Activated naive CD8-positive, alpha-beta T cell (primary cell): Measurements from ENCODE around the gene SARDH.
A peak's percentile ranks its signal among the peaks of the same experiment; 100 is the strongest.

Experiments used
- H3K27ac Mint-ChIP-seq: one replicate; pipeline ENCODE4 v1.8.0; 2021; ENCODE audit warnings: mixed read lengths
- H3K27me3 Mint-ChIP-seq: one replicate; pipeline ENCODE4 v1.8.0; 2021; ENCODE audit warnings: mixed read lengths
- H3K36me3 Mint-ChIP-seq: one replicate; pipeline ENCODE4 v1.8.0; 2021; ENCODE audit warnings: mixed read lengths
- H3K4me1 Mint-ChIP-seq: one replicate; pipeline ENCODE4 v1.8.0; 2021; ENCODE audit warnings: low read depth, mixed read lengths
- H3K4me3 Mint-ChIP-seq: one replicate; pipeline ENCODE4 v1.8.0; 2021; ENCODE audit warnings: mild to moderate bottlenecking, mixed read lengths
- H3K9me3 Mint-ChIP-seq: one replicate; pipeline ENCODE4 v1.8.0; 2021; ENCODE audit warnings: low read depth, mixed read lengths

The SARDH gene

DNA sequence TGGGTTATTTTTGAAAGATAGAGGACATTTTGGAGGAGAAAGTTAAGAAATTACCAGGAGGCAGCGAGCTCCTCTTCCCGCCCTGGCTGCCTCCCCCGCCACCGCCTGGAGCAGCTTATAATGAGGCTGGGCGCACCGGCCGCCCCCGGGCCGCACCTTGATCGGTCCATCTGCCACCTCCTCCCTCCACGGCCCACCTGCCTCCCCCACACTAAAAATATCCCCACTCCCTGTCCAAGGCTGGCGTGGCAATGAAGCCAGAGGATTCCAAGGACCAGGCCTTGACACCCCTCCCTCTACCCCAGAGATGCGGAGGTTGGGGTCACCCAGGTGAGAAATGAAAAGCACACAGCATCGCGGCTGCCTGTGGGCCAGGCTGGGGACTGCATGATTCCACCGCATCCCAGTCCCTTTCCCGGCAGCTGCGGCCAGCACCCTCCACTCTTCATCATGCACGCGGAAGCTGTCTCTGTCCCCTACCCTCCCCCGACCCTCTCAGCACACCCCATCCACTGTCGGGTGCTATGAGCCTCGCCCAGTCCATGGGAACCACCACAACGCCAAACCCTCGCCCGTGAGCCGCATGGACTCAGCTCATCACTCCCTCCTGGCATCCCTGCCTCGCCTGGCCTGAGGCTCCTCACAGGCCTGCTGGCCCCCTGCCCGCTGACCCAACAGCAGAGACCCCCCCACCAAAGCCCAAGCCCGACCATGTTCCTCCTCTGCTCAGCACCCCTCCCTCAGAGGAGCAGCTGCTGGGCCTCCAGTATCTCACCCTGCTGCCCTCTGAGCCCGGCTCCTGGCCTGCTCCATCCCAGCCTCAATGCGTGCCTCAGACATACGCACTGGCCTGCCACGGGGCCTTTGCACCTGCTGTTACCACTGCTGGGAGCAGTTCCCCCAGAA is 50.0 kb downstream of the SARDH start:
- H3K27me3 Mint-ChIP-seq: no peaks in the 10 kb centered on the region
- H3K4me3 Mint-ChIP-seq: no peak overlapping the region
- no peak overlapping the region for H3K27ac Mint-ChIP-seq
- no peaks in the 10 kb centered on the region for H3K9me3 Mint-ChIP-seq
- H3K36me3 Mint-ChIP-seq: no peaks in the 10 kb centered on the region
- peaks cover 18% of the 10 kb centered on the region for H3K4me1 Mint-ChIP-seq

DNA sequence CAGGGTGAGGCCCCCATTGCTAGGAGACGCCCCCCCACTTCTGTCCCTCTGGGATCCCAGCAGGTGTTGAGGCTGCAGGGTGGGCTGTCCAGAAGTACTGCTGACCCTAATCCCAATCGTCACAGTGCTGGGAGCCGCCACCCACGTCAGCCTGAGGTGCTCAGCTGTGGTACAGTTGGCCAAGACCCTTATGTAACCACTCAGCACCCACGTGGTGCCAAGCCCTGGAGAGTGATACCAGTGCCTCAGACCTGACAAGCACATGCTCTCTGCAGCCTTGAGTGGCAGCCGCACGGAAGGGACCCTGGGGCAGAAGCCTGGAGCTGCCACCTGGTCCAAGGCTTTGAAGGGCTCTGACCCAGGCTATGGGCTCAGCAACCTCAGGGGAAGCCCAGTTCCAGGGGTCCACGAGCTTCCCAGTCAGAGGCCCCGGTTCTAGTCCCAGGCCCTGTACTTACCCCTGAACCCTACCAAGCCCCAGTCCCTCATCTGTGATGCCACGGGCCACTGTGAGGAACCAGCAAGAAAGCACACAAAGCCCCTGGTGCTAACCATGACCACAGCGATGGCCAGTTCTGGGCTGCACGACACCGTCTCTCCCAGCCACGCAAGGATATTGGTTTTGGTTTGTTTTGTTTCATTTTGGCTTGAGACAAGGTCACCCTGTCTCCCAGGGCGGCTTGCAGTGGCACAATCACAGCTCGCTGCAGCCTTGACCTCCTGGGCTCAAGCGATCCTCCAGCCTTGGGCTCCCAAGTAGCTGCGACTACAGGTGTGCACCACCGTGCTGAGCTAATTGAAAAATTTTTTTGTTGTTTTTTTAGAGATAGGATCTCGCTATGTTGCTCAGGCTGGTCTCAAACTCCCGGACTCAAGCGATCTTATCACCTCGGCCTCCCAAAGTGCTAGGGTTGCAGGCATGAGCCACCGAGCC is 51.2 kb downstream of the SARDH start:
- Mint-ChIP-seq H3K4me3 (no peak overlapping the region), H3K4me1 (peaks cover 24% of the 10 kb centered on the region), H3K36me3 (no peaks in the 10 kb centered on the region), H3K27me3 (no peaks in the 10 kb centered on the region), H3K9me3 (no peaks in the 10 kb centered on the region), H3K27ac (no peak overlapping the region)

DNA sequence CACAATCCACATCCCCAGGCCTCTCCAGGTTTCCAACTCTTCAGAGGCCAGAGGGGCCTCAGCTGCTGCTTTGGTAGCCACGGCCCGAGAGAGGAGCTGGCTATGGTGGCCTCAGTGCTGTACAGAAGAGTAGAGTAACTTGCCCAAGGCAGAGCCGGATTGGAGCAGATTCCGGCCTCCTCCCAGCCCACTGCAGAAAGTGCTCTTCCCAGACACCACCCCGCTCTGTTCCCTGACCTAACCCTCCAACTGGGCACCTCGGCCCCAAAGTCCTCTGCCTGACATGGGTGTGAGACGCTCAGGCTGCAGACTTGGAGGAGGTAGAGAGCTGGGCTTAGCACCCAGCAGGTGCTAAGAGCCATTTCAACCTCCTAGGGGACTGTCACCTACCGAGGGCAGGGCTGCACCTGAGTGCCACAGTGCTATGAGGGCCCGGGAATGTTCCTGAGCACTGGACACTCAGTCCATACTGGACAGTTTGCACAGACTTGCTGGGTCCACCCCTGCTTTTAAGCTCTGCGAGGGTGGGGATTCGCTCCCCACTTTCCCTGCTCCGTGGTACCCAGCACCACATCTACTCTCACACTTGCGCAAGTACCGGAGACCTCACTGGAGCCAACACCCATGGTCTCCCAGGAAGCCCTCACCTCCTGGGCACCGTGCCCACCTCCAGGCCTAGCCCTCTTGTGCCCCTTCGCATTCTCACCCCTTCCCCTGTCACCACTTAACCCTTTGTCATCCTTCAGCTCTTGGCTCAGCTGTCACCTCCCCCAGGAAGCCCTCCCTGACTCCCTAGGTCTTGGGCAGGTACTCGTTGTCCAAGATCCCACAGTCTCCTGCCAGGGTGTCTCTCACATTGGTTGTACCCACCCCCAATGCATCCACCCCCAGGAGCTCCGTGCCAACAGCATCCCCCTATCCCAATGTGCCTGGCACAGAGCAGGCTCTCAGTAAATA is 52.2 kb downstream of the SARDH start:
- Mint-ChIP-seq H3K27me3 (no peaks in the 10 kb centered on the region), H3K27ac (peak overlapping the region; percentile 54), H3K4me1 (peaks cover 22% of the 10 kb centered on the region), H3K9me3 (no peaks in the 10 kb centered on the region), H3K36me3 (no peaks in the 10 kb centered on the region), H3K4me3 (no peak overlapping the region)

DNA sequence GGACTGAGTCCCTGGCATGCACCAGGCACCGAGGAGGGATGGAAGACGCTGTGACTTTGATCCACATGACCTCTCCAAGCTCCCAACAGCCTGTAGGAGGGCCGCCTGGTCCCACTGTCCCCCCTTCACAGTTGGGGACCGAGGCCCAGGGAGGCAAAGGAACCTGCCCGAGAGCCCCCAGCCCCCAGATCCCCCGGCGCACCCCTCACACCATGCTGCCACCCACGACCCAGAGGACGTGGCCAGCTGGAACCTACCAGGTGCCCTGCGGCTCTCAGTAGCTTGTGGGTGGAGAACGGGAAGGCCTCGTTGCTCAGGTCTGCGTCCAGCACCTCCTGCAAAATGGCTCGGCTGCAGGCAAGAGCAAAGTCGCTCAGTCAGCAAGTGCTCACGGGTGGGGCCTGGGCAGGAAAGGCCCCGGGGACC is 53.2 kb downstream of the SARDH start:
- Mint-ChIP-seq H3K27me3 (no peaks in the 10 kb centered on the region), H3K4me1 (peaks cover 22% of the 10 kb centered on the region), H3K36me3 (no peaks in the 10 kb centered on the region), H3K9me3 (no peaks in the 10 kb centered on the region), H3K27ac (no peak overlapping the region), H3K4me3 (no peak overlapping the region)

DNA sequence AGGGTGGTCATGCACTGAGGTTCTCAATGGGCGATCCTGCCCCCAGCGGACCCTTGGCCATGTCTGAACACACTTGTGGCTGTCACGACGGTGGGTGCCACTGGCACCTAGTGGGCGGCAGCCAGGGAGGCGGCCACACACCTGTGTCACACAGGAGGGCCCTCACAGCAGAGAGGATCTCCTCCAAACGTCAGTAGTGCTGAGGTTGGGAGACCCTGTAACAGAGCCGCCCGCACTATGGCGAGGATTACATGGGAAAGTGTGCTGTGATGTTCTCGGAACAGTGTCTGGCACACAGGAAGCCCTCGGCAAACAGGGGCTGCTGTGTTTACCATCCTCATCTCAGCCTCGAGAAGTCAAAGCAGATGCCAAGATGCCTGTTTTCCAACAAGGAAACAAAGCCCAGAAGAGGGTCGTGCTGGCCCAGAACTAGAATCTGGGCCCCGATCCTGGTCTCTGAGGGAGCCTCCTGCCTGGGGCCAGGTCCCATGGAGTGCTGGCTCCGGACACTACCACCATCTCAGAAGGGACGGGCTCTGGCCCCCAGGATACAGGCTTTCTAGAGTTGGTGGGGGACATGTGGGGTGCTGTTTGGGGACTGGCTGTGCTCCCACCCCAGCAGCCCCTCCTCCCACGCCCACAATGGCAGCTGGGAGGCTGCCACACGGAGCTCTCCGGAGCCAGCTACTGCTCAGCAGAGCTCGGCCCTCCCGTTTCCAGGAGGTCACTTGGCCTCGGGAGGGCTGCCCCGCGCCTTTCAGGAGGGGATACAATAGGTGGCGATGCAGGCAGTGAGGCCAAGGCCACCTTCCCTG is 53.8 kb downstream of the SARDH start:
- no peaks in the 10 kb centered on the region for H3K27me3 Mint-ChIP-seq
- peaks cover 22% of the 10 kb centered on the region for H3K4me1 Mint-ChIP-seq
- peak overlapping the region; percentile 82 for H3K4me3 Mint-ChIP-seq
- no peaks in the 10 kb centered on the region for H3K9me3 Mint-ChIP-seq
- peak overlapping the region; percentile 96 for H3K27ac Mint-ChIP-seq
- no peaks in the 10 kb centered on the region for H3K36me3 Mint-ChIP-seq

DNA sequence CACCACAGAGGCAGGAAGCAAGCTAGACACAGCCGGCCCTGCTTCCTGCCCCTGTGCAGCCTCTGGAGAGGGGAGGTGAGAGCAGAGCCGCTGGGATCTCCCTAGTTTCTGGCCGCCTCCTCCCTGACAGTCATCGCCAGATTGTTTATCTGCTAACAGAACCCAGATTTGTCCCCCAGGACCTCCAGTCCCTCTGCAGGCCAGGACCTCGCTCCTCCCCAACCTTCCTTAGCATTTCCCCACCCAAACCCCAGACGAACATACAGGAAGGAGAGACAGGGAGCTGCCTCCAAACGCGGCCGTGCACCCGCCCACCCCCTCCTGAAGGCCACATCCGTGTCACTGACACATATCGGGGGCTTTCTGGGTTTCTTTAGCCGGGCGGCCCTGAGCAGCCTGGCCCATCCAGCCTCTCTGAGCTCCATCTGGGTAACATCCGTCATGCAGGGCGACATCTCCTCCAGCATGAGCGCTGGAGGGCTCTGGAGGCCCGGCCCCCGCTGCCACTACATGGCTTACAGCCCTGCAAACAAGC is 54.5 kb downstream of the SARDH start:
- peak overlapping the region; percentile 96 for H3K27ac Mint-ChIP-seq
- no peaks in the 10 kb centered on the region for H3K9me3 Mint-ChIP-seq
- H3K27me3 Mint-ChIP-seq: no peaks in the 10 kb centered on the region
- H3K36me3 Mint-ChIP-seq: no peaks in the 10 kb centered on the region
- peaks cover 23% of the 10 kb centered on the region for H3K4me1 Mint-ChIP-seq
- peak overlapping the region; percentile 82 for H3K4me3 Mint-ChIP-seq

DNA sequence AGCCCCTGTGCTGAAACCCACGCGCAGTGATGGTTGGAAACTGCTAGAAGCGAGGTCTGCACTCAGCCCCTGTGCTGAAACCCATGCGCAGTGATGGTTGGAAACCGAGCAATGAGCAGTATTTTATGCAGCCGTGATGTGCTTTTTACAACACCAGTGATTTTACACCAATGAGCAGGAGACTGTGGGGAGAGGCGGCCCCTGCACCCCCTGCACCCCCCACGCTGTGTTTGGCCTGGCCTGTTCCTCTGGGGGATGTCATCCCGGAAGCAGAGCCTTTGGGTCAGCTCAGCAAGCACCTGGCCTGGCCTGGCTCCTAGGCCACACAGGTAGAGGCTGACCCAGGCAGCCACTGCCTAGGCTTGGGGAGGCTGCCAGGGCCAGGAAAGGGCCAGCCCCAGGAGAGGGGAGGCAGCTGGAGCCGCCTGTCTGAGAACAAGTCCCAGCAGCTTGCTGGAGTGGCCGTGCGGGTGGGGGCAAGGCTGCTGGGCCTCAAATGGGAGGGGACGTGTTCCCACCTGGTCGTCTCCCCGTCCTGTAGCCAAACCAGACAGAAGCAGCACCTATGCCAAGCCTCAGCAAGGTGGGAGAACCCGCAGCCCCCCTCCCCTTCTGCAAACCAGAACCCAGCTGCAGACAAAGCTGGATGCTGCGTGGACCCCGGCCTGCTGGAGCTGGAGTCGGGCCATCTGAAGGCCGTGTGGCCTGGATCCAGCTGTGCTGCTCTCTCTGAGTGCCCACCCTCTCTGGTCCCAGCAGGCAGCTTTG is 55.1 kb downstream of the SARDH start:
- Mint-ChIP-seq H3K4me1 (peaks cover 28% of the 10 kb centered on the region), H3K27ac (peak overlapping the region; percentile 96), H3K27me3 (no peaks in the 10 kb centered on the region), H3K36me3 (no peaks in the 10 kb centered on the region), H3K9me3 (no peaks in the 10 kb centered on the region), H3K4me3 (peak overlapping the region; percentile 82)

DNA sequence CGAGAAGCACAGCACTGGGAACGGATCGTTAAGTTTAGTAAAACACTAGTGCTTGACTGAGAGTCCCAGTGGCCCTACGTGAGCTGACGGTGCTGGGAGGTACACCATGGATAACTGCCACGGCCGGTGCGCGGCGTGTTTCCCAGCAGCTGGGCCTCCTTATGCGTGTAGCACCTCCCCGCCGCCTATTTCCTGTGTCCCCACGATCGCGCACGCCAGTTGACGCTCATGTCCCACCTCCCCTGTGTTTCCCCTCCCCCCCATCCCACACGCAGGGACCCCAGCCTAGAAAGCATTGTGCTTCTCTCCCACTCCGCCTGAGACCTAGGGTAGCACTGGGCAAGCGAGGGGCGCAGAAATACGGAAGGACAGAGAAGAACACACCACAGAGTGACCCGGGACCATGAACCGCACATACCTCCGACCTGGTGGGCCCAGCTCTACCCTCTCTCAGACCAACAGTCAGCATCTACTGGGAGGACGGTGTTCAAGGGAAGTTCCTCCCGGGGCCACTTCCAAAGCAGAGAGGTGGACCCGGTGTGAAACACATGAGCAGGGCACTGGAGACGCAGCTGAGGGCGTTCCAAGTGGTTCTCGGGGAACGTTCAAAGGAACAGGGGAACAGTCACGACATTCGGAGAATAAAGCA is 56.4 kb downstream of the SARDH start:
- Mint-ChIP-seq H3K27me3 (no peaks in the 10 kb centered on the region), H3K27ac (no peak overlapping the region), H3K4me3 (no peak overlapping the region), H3K4me1 (peaks cover 39% of the 10 kb centered on the region), H3K9me3 (no peaks in the 10 kb centered on the region), H3K36me3 (no peaks in the 10 kb centered on the region)

DNA sequence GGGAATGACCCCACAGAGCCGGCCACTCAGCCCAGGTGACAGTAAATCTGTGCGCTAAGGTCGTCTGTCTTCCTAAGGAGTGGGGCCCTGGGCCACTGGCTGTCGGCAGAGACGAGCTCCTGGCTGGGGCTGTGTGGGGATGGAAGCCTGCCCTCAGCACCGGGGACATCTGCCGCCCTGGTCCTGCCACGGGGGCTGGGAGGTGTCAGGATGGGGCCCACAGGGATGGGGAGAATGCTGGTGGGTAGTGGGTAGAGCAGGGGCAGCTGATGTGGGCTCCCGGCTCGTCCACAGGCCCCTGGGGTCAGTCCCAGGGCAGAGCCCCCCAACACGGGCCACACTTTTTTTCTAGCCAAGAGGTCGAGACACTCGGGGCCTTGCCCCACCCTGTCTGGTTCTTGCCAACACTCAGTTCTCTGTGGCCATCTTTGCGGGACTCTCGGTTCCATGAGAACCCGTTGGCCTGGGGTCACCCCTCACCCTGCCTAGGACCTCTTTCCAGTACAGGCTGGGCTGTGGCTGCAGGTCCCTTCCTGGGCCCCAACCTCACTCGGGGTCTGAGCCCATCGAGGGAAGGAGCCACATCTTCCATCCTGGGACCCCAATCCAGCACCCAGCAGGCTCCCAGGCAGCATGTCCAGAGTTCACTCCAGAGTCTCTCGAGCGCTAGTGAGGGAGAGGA is 57.0 kb downstream of the SARDH start:
- no peaks in the 10 kb centered on the region for H3K27me3 Mint-ChIP-seq
- H3K4me3 Mint-ChIP-seq: no peak overlapping the region
- H3K36me3 Mint-ChIP-seq: no peaks in the 10 kb centered on the region
- peaks cover 44% of the 10 kb centered on the region for H3K4me1 Mint-ChIP-seq
- H3K9me3 Mint-ChIP-seq: no peaks in the 10 kb centered on the region
- no peak overlapping the region for H3K27ac Mint-ChIP-seq

DNA sequence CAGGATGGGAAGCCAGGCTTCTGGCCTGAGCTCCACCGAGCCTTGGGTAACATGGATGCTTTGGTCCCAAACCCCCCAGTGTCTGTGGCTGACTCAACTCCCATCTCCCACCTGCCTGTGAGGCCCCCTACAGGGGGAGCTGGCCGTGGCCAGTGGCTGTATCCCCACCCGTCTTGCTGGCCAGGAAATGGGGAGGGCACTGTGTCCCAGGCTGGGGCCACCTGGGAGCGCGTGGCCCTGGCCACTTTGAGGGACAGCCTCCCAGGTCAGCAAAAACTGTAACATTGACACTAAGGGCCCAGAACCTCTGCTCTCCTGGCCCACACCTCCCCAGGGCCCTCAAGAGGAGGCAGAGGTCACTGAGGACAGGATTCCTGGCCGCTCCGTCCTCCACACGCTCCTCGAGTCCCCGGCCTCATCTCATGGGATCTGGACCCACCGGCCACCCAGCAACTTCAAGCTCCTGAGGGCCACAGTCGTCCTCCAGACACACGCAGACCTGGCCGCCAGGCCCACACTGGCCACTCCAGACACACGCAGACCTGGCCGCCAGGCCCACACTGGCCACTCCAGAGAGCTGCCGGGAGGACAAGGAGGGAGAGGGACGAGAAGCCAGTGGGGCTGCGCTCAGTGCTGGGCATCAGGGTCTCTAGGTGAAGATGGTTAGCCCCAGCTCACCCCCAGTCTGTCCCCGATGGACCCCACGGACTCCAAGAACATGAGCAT is 57.7 kb downstream of the SARDH start:
- Mint-ChIP-seq H3K9me3 (no peaks in the 10 kb centered on the region), H3K4me3 (no peak overlapping the region)

DNA sequence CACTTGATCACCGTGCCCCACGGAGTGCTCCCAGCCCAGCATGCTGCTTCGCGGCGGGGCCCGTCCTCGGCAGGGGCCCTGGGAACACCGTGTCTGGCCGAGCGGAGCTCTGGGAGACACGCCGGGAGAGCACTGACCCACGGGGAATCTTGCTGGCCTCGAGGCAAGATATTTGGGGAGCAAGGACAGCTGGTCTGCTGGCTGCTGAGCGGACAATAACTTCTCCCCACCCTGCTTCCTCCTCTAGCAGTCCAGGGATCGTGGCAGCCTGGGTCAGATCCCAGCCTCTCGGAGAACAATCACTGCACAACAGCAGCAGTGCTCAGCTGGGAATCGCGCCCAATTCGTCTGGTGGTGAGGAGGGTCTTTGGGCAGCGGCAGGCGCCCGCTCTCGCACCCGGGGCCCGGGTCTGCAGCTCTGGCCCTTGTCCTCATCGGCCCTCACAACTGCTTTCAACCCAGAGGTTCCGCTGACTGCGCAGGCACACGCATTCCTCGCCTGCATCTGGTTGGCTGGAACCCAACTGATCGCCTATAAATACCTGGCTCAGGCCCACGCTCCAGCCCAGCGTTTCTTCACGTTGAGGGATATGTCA is 58.6 kb downstream of the SARDH start:
- H3K27ac Mint-ChIP-seq: no peak overlapping the region
- peaks cover 2% of the 10 kb centered on the region for H3K36me3 Mint-ChIP-seq
- H3K4me3 Mint-ChIP-seq: no peak overlapping the region
- H3K27me3 Mint-ChIP-seq: no peaks in the 10 kb centered on the region
- no peaks in the 10 kb centered on the region for H3K9me3 Mint-ChIP-seq
- H3K4me1 Mint-ChIP-seq: peaks cover 56% of the 10 kb centered on the region

More for the DNA sequence above, 57.7 kb downstream of the SARDH start:
- Mint-ChIP-seq H3K27me3 (no peaks in the 10 kb centered on the region), H3K36me3 (no peaks in the 10 kb centered on the region), H3K27ac (no peak overlapping the region), H3K4me1 (peaks cover 51% of the 10 kb centered on the region)
